ENCODE data around the gene MAP3K3. TPM values are rescaled to one million over a fixed set of nuclear protein-coding genes. Genes with fewer than 3 reads are reported as not detected.

The MAP3K3 gene
- total and polyA plus RNA-seq, 2 donors = 40.5 to 40.9 TPM

GRCh38 chr17:63697341-63698286 lies 75.4 kb downstream of the MAP3K3 start:
- 71% methylated on average over 22 of the region's 22 CpGs for WGBS
- peak overlapping the region; percentile 2 for H3K27ac ChIP-seq (ENCODE audit: low read depth)
- H3K36me3 ChIP-seq (ENCODE audit: insufficient read depth) = no peaks in the 10 kb centered on the region
- no peak for DNase-seq (ENCODE audit: extremely low spot score)
- H3K4me3 ChIP-seq (ENCODE audit: low read depth, low read length) = peak overlapping the region; percentile 60
- H3K4me1 ChIP-seq (ENCODE audit: insufficient read depth) = peaks cover 3% of the 10 kb centered on the region

GRCh38 chr17:63698381-63698885 lies 76.2 kb downstream of the MAP3K3 start:
- peaks cover 3% of the 10 kb centered on the region for H3K4me1 ChIP-seq (ENCODE audit: insufficient read depth)
- H3K27ac ChIP-seq (ENCODE audit: low read depth) = peak overlapping the region; percentile 2
- peak overlapping the region; percentile 60 for H3K4me3 ChIP-seq (ENCODE audit: low read depth, low read length)
- WGBS = 56% methylated on average over 24 of the region's 24 CpGs
- DNase-seq (ENCODE audit: extremely low spot score) = no peak
- no peaks in the 10 kb centered on the region for H3K36me3 ChIP-seq (ENCODE audit: insufficient read depth)

GRCh38 chr17:63698886-63699637 lies 76.8 kb downstream of the MAP3K3 start:
- Histone ChIP-seq H3K4me1 (ENCODE audit: insufficient read depth) (peaks cover 3% of the 10 kb centered on the region), H3K36me3 (ENCODE audit: insufficient read depth) (no peaks in the 10 kb centered on the region), H3K27ac (ENCODE audit: low read depth) (peak overlapping the region; percentile 68), H3K4me3 (ENCODE audit: low read depth, low read length) (peak overlapping the region; percentile 60)
- no peak for DNase-seq (ENCODE audit: extremely low spot score)
- WGBS = 15% methylated on average over 45 of the region's 45 CpGs

- Histone ChIP-seq H3K4me3 (ENCODE audit: low read depth, low read length) (peak within 1 kb of the TSS; percentile 60), H3K4me1 (ENCODE audit: insufficient read depth) (peaks cover 3% of the 10 kb centered on the region), H3K36me3 (ENCODE audit: insufficient read depth) (no peaks in the 10 kb centered on the region), H3K27ac (ENCODE audit: low read depth) (peak within 1 kb of the TSS; percentile 68)
- under 1% methylated on average over 133 of the region's 133 CpGs for WGBS
- no peak for DNase-seq (ENCODE audit: extremely low spot score)
Observed at GRCh38 chr17:63699638-63700527, 77.7 kb downstream of the MAP3K3 start, which contains the start of gene LIMD2. LIMD2 (minus strand) TSS chr17:63700125; CDS start chr17:63699298, 827 bp downstream.

- Histone ChIP-seq H3K4me3 (ENCODE audit: low read depth, low read length) (peak overlapping the region; percentile 60), H3K4me1 (ENCODE audit: insufficient read depth) (peaks cover 3% of the 10 kb centered on the region)
- no peak for DNase-seq (ENCODE audit: extremely low spot score)
Observed at GRCh38 chr17:63700528-63701455, 78.6 kb downstream of the MAP3K3 start.

GRCh38 chr17:63701456-63701820 lies 79.2 kb downstream of the MAP3K3 start:
- Histone ChIP-seq H3K36me3 (ENCODE audit: insufficient read depth) (no peaks in the 10 kb centered on the region), H3K27ac (ENCODE audit: low read depth) (no peak overlapping the region), H3K4me1 (ENCODE audit: insufficient read depth) (peaks cover 3% of the 10 kb centered on the region), H3K4me3 (ENCODE audit: low read depth, low read length) (peak overlapping the region; percentile 60)
- WGBS = 69% methylated on average over 10 of the region's 10 CpGs
- DNase-seq (ENCODE audit: extremely low spot score) = no peak

More at GRCh38 chr17:63700528-63701455, 78.6 kb downstream of the MAP3K3 start:
- Histone ChIP-seq H3K27ac (ENCODE audit: low read depth) (no peak overlapping the region), H3K36me3 (ENCODE audit: insufficient read depth) (no peaks in the 10 kb centered on the region)
- 5% methylated on average over 88 of the region's 88 CpGs for WGBS

- DNase-seq (ENCODE audit: extremely low spot score) = no peak
- Histone ChIP-seq H3K27ac (ENCODE audit: low read depth) (peak overlapping the region; percentile 3), H3K4me3 (ENCODE audit: low read depth, low read length) (no peak overlapping the region), H3K36me3 (ENCODE audit: insufficient read depth) (no peaks in the 10 kb centered on the region), H3K4me1 (ENCODE audit: insufficient read depth) (peaks cover 3% of the 10 kb centered on the region)
- 83% methylated on average over 19 of the region's 19 CpGs for WGBS
Observed at GRCh38 chr17:63701868-63702720, 79.9 kb downstream of the MAP3K3 start.

- WGBS = 84% methylated on average over 6 of the region's 6 CpGs
- no peaks in the 10 kb centered on the region for H3K36me3 ChIP-seq (ENCODE audit: insufficient read depth)
Observed at GRCh38 chr17:63702721-63703015, 80.5 kb downstream of the MAP3K3 start.

GRCh38 chr17:63703029-63703428 lies 80.8 kb downstream of the MAP3K3 start:
- WGBS = 85% methylated on average over 5 of the region's 5 CpGs
- DNase-seq (ENCODE audit: extremely low spot score) = no peak
- Histone ChIP-seq H3K4me1 (ENCODE audit: insufficient read depth) (peaks cover 3% of the 10 kb centered on the region), H3K36me3 (ENCODE audit: insufficient read depth) (no peaks in the 10 kb centered on the region), H3K4me3 (ENCODE audit: low read depth, low read length) (no peak overlapping the region), H3K27ac (ENCODE audit: low read depth) (no peak overlapping the region)

More at GRCh38 chr17:63702721-63703015, 80.5 kb downstream of the MAP3K3 start:
- no peak for DNase-seq (ENCODE audit: extremely low spot score)
- Histone ChIP-seq H3K4me1 (ENCODE audit: insufficient read depth) (peaks cover 3% of the 10 kb centered on the region), H3K4me3 (ENCODE audit: low read depth, low read length) (no peak overlapping the region), H3K27ac (ENCODE audit: low read depth) (no peak overlapping the region)

GRCh38 chr17:63703556-63704258 lies 81.5 kb downstream of the MAP3K3 start:
- no peaks in the 10 kb centered on the region for H3K36me3 ChIP-seq (ENCODE audit: insufficient read depth)
- WGBS = 86% methylated on average over 16 of the region's 16 CpGs

GRCh38 chr17:63704259-63704576 lies 82.0 kb downstream of the MAP3K3 start:
- no peak overlapping the region for H3K4me3 ChIP-seq (ENCODE audit: low read depth, low read length)
- no peak overlapping the region for H3K27ac ChIP-seq (ENCODE audit: low read depth)
- peaks cover 3% of the 10 kb centered on the region for H3K4me1 ChIP-seq (ENCODE audit: insufficient read depth)
- 90% methylated on average over 11 of the region's 11 CpGs for WGBS
- H3K36me3 ChIP-seq (ENCODE audit: insufficient read depth) = no peaks in the 10 kb centered on the region
- DNase-seq (ENCODE audit: extremely low spot score) = no peak

More at GRCh38 chr17:63703556-63704258, 81.5 kb downstream of the MAP3K3 start:
- no peak for DNase-seq (ENCODE audit: extremely low spot score)
- Histone ChIP-seq H3K27ac (ENCODE audit: low read depth) (no peak overlapping the region), H3K4me1 (ENCODE audit: insufficient read depth) (peaks cover 3% of the 10 kb centered on the region), H3K4me3 (ENCODE audit: low read depth, low read length) (no peak overlapping the region)

Measured in urinary bladder (tissue), 4 donors.